ENCODE measurements around the gene ZNF595.
"Not testable (repeated sequence)": the region's sequence is repeated elsewhere in the genome, so short reads cannot be mapped to it uniquely, and the experiment has no call there.

DNA sequence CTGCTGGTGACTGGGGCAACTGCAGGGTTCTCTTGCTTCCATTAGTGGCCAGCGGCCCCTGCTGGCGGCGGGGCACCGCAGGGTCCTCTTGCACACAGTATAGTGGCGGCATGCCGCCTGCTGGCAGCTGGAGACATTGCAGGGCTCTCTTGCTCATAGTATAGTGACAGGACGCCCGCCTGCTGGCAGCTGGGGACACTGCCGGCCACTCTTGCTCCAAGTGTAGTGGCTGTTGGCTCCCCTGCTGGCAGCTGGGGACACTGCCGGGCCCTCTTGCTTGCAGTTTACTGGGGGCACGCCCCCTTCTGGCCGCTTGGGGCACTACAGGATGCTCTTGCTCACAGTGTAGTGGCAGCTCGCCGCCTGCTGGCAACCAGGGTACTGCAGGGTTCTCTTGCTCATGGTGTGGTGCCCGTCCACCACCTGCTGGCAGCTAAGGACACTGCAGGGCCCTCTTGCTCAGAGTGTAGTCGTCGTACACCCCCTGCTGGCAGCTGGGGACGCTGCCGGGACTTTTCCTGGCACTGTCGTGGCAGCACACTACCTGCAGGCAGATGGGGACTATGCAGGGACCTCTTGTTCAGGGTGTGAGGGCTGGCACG is 41.2 kb upstream of the ZNF595 start:
- TF ChIP-seq, protein P1, sequence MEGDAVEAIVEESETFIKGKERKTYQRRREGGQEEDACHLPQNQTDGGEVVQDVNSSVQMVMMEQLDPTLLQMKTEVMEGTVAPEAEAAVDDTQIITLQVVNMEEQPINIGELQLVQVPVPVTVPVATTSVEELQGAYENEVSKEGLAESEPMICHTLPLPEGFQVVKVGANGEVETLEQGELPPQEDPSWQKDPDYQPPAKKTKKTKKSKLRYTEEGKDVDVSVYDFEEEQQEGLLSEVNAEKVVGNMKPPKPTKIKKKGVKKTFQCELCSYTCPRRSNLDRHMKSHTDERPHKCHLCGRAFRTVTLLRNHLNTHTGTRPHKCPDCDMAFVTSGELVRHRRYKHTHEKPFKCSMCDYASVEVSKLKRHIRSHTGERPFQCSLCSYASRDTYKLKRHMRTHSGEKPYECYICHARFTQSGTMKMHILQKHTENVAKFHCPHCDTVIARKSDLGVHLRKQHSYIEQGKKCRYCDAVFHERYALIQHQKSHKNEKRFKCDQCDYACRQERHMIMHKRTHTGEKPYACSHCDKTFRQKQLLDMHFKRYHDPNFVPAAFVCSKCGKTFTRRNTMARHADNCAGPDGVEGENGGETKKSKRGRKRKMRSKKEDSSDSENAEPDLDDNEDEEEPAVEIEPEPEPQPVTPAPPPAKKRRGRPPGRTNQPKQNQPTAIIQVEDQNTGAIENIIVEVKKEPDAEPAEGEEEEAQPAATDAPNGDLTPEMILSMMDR (IDR thresholded peaks at IDR 0.05): not testable (repeated sequence)
- TF ChIP-seq SIN3A (IDR thresholded peaks at IDR 0.05; ENCODE audit: borderline replicate concordance, insufficient read depth, low read depth, low read length); POLR2AphosphoS5 (IDR thresholded peaks at IDR 0.05; ENCODE audit: low read depth, low read length): not testable (repeated sequence)
- TF ChIP-seq, protein P2, sequence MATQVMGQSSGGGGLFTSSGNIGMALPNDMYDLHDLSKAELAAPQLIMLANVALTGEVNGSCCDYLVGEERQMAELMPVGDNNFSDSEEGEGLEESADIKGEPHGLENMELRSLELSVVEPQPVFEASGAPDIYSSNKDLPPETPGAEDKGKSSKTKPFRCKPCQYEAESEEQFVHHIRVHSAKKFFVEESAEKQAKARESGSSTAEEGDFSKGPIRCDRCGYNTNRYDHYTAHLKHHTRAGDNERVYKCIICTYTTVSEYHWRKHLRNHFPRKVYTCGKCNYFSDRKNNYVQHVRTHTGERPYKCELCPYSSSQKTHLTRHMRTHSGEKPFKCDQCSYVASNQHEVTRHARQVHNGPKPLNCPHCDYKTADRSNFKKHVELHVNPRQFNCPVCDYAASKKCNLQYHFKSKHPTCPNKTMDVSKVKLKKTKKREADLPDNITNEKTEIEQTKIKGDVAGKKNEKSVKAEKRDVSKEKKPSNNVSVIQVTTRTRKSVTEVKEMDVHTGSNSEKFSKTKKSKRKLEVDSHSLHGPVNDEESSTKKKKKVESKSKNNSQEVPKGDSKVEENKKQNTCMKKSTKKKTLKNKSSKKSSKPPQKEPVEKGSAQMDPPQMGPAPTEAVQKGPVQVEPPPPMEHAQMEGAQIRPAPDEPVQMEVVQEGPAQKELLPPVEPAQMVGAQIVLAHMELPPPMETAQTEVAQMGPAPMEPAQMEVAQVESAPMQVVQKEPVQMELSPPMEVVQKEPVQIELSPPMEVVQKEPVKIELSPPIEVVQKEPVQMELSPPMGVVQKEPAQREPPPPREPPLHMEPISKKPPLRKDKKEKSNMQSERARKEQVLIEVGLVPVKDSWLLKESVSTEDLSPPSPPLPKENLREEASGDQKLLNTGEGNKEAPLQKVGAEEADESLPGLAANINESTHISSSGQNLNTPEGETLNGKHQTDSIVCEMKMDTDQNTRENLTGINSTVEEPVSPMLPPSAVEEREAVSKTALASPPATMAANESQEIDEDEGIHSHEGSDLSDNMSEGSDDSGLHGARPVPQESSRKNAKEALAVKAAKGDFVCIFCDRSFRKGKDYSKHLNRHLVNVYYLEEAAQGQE (IDR thresholded peaks at IDR 0.05; ENCODE audit: insufficient read depth in 1 of 2, low read depth in 2 of 2, low read length in 1 of 2): not testable (repeated sequence)
